SHP77 (cell line): ENCODE measurements around the gene TMEM128.
"Not testable (repeated sequence)": the region's sequence is repeated elsewhere in the genome, so short reads cannot be mapped to it uniquely, and the experiment has no call there.

Source experiments
- DNase-seq, 2 experiments: peaks; one replicate each; lab custom pipeline; 2025; lab: John Stamatoyannopoulos, UW

TMEM128 gene

GRCh38 chr4:4256799-4257198, 8.8 kb upstream of the TMEM128 start:
- DNase-seq = peak in 1 of 2 experiments; percentile 2

GRCh38 chr4:4254666-4255065, 6.6 kb upstream of the TMEM128 start:
- DNase-seq = no peak

GRCh38 chr4:4254199-4254598, 6.2 kb upstream of the TMEM128 start:
- DNase-seq = peak in 1 of 2 experiments; percentile 8

GRCh38 chr4:4249866-4250265, 1.8 kb upstream of the TMEM128 start:
- no peak for DNase-seq

- DNase-seq = not testable (repeated sequence)
Observed at GRCh38 chr4:4249342-4249741, 1.3 kb upstream of the TMEM128 start.

- DNase-seq = no peak
Observed at GRCh38 chr4:4248885-4249203, 821 bp upstream of the TMEM128 start.

- no peak for DNase-seq
Observed at GRCh38 chr4:4247696-4248028, 361 bp downstream of the TMEM128 start.

GRCh38 chr4:4245172-4245571, 2.9 kb downstream of the TMEM128 start:
- no peak for DNase-seq

- DNase-seq = not testable (repeated sequence)
Observed at GRCh38 chr4:4239551-4239950, 8.5 kb downstream of the TMEM128 start.

- DNase-seq = no peak
Observed at GRCh38 chr4:4233610-4234009, 14.4 kb downstream of the TMEM128 start.

- no peak for DNase-seq
Observed at GRCh38 chr4:4228356-4228668, 19.7 kb downstream of the TMEM128 start.

GRCh38 chr4:4227510-4228355, 20.3 kb downstream of the TMEM128 start:
- no peak for DNase-seq

- no peak for DNase-seq
Observed at GRCh38 chr4:4226606-4227438, 21.2 kb downstream of the TMEM128 start, which contains the start of gene OTOP1. Gene OTOP1, minus strand, starts transcription at chr4:4226929. Its CDS starts 65 bp downstream, at chr4:4226864.

GRCh38 chr4:4225915-4226605, 22.0 kb downstream of the TMEM128 start:
- no peak for DNase-seq

GRCh38 chr4:4217113-4217512, 30.9 kb downstream of the TMEM128 start:
- DNase-seq = no peak

GRCh38 chr4:4216648-4217047, 31.4 kb downstream of the TMEM128 start:
- DNase-seq = no peak

- DNase-seq = not testable (repeated sequence)
Observed at GRCh38 chr4:4213674-4214073, 34.3 kb downstream of the TMEM128 start.

GRCh38 chr4:4206204-4206603, 41.8 kb downstream of the TMEM128 start:
- DNase-seq = no peak

- DNase-seq = no peak
Observed at GRCh38 chr4:4204401-4204745, 43.6 kb downstream of the TMEM128 start.

GRCh38 chr4:4203688-4204400, 44.2 kb downstream of the TMEM128 start:
- DNase-seq = no peak

- DNase-seq = no peak
Observed at GRCh38 chr4:4202510-4202909, 45.5 kb downstream of the TMEM128 start.

GRCh38 chr4:4200624-4201023, 47.4 kb downstream of the TMEM128 start:
- DNase-seq = no peak
